Lung (tissue), 12 donors: ENCODE measurements around the gene DNAH10. TPM values are rescaled to one million over a fixed set of nuclear protein-coding genes. Genes with fewer than 3 reads are reported as not detected.

Source experiments
- ATAC-seq: fragments of 200-7000 bp; cut with Tn5 transposase; one replicate; pipeline ENCODE4 v1.9.1; 2020; ENCODE audit warnings: moderate number of reproducible peaks; ENCODE audit not compliant: insufficient read depth, low FRiP score
- DNase-seq, 3 donors: peaks; one replicate each; pipeline ENCODE4 v3.0.0-alpha.2; 2013 to 2017
- H3K27ac ChIP-seq, 2 donors: one replicate each; pipeline ENCODE4 v1.5.1; 2013; ENCODE audit warnings: mild to moderate bottlenecking in 2 of 2, moderate library complexity in 2 of 2, control low read depth in 1 of 2, inconsistent platforms in 1 of 2, low read depth in 1 of 2, low read length in 1 of 2
- H3K27me3 ChIP-seq, 3 donors: one replicate each; pipeline ENCODE4 v1.5.1; 2013; ENCODE audit warnings: low read length in 2 of 3; ENCODE audit not compliant: control insufficient read depth in 3 of 3, insufficient read depth in 3 of 3
- H3K36me3 ChIP-seq, 4 donors: one replicate each; pipeline ENCODE4 v1.5.1; 2013; ENCODE audit warnings: low read length in 4 of 4, mild to moderate bottlenecking in 1 of 4, moderate library complexity in 1 of 4; ENCODE audit not compliant: control insufficient read depth in 4 of 4, insufficient read depth in 4 of 4
- H3K4me1 ChIP-seq, 5 donors: one replicate each; pipeline ENCODE4 v1.5.1; 2013; ENCODE audit warnings: low read length in 5 of 5, mild to moderate bottlenecking in 2 of 5, moderate library complexity in 1 of 5; ENCODE audit not compliant: control insufficient read depth in 5 of 5, insufficient read depth in 5 of 5
- H3K4me3 ChIP-seq: one replicate; pipeline ENCODE4 v1.5.1; 2013; ENCODE audit warnings: mild to moderate bottlenecking, control low read depth, moderate library complexity
- H3K9ac ChIP-seq, 2 donors: one replicate each; pipeline ENCODE4 v1.5.1; 2013; ENCODE audit warnings: low read length in 2 of 2, control low read depth in 1 of 2; ENCODE audit not compliant: insufficient read depth in 1 of 2
- H3K9me3 ChIP-seq, 4 donors: one replicate each; pipeline ENCODE4 v1.5.1; 2013; ENCODE audit warnings: low read length in 3 of 4, mild to moderate bottlenecking in 1 of 4, moderate library complexity in 1 of 4; ENCODE audit not compliant: control insufficient read depth in 4 of 4, insufficient read depth in 3 of 4
- CTCF ChIP-seq: IDR thresholded peaks from 2 replicates; pipeline ENCODE4 v1.5.1; 2012; ENCODE audit warnings: mild to moderate bottlenecking; ENCODE audit errors: control extremely low read depth, extremely low read depth
- WGBS, 2 donors: extraction: QIAGEN DNeasy Blood & Tissue Kit; methylation state at CpG; one replicate each; pipeline ENCODE4 v1.1.7; 2013; 5-methylcytosine and 5-hydroxymethylcytosine counted together
- polyA plus RNA-seq, 2 donors: library from polyadenylated mRNA; stranded (reverse); fragments of 200-250 nt; gene quantifications; one replicate each; pipeline ENCODE4 v1.2.1, GENCODE V29; 2013
- total RNA-seq, 2 donors: library from RNA; depleted of rRNA in 1 of 2; stranded (reverse); fragments of >200 nt in 1 of 2; gene quantifications; one replicate each; pipeline ENCODE4 v1.2.1, GENCODE V29; 2014 to 2021
- donor health status: control.
- donor health status: control.
- donor health status: Bipolar disorder and iron deficiency.
- donor health status: healthy.
- donor health status: DM: yes; HTN: yes; CAD: no.

Gene DNAH10
- total and polyA plus RNA-seq, 4 donors: 2.0 to 21.7 (median 9.1) TPM

GRCh38 chr12:123960856-123961255, 198.8 kb downstream of the DNAH10 start:
- ATAC-seq (no peak), DNase-seq (no peak)
- Histone ChIP-seq H3K36me3 (peaks cover 3 to 9% (median 5%) of the 10 kb centered on the region in 4 donors), H3K9ac (no peak overlapping the region), H3K4me1 (peaks cover 4 to 20% (median 7%) of the 10 kb centered on the region in 5 donors), H3K27ac (no peak overlapping the region), H3K4me3 (no peak overlapping the region), H3K27me3 (no peaks in the 10 kb centered on the region), H3K9me3 (no peaks in the 10 kb centered on the region)
- WGBS, 2 donors: 89 to 95% methylated on average over 4 of the region's 4 CpGs
- no peak for TF ChIP-seq CTCF

DNA sequence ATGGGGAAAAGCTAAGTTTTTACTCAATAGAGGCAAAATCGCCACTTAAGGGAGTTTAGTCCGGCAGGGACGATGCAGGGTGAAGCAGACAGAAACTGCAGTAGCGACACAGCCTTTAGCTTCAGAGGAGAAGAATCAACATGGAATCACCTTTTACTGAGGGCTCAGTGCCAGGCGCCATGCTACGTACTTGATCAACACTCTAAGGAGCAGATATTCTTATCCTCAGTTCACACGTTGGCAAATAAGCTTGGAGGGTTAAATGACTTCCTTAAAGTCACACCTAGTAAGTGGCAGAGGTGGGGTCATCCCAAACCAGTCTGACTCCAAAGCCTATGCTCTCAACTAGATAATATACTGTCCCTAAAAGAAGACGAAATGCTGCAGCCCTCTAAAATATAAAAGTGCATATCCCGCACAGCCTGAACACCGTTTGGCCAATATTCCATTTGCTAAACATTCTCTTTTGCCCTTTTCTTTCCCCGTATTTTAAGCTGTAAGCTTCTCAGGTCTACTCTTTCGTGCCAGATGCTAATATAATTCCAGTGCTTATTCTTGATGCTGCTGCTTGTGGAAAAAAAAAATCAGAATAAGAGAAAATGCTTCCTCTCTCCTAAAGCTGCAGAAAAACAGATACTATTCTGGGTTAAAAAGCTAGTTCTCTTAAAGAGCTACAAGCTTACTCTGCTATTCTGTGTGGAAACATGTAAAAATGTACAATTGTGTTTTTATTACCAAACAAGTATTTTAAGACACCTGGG, 199.7 kb downstream of the DNAH10 start:
- DNase-seq (no peak), ATAC-seq (peak; percentile 11)
- no peak for TF ChIP-seq CTCF
- H3K27ac ChIP-seq: no peak overlapping the region
- no peak overlapping the region for H3K4me3 ChIP-seq
- H3K9me3 ChIP-seq: no peaks in the 10 kb centered on the region
- peaks cover 4 to 20% (median 7%) of the 10 kb centered on the region in 5 donors for H3K4me1 ChIP-seq
- 64 to 82% methylated on average over 12 of the region's 12 CpGs for WGBS, 2 donors
- H3K36me3 ChIP-seq: peaks cover 3 to 9% (median 5%) of the 10 kb centered on the region in 4 donors
- peak overlapping the region in 1 of 2 donors; percentile 16 for H3K9ac ChIP-seq
- H3K27me3 ChIP-seq: no peaks in the 10 kb centered on the region

- no peak for TF ChIP-seq CTCF
- Histone ChIP-seq H3K9ac (no peak overlapping the region), H3K27me3 (no peaks in the 10 kb centered on the region), H3K27ac (no peak overlapping the region), H3K4me1 (peaks cover 4 to 20% (median 7%) of the 10 kb centered on the region in 5 donors), H3K9me3 (no peaks in the 10 kb centered on the region), H3K36me3 (peaks cover 3 to 12% (median 5%) of the 10 kb centered on the region in 4 donors), H3K4me3 (no peak overlapping the region)
- WGBS, 2 donors: 78 to 80% methylated on average over 5 of the region's 5 CpGs
- no peak for DNase-seq
- ATAC-seq: no peak
Measured at GRCh38 chr12:123962513-123962912, 200.4 kb downstream of the DNAH10 start.
